HEK293 (cell line): Measurements from ENCODE around the gene CHD1L.
"Not testable (repeated sequence)": the region's sequence is repeated elsewhere in the genome, so short reads cannot be mapped to it uniquely, and the experiment has no call there.

Experiments
- CTCF ChIA-PET: fragments of 350-600 bp; formaldehyde crosslinking; extraction: SDS; loops from one replicate; lab custom pipeline; 2021; ENCODE audit warnings: antibody characterized with exemption; lab: Yijun Ruan, JAX
- POLR2A ChIA-PET: fragments of 300-600 bp; formaldehyde crosslinking; extraction: SDS; loops from one replicate; lab custom pipeline; 2020; ENCODE audit warnings: antibody characterized with exemption, inconsistent platforms; lab: Yijun Ruan, JAX
- H3K27ac ChIP-seq: fragments of 200-500 bp; sonication (Bioruptor generic); 2 replicates; pipeline ENCODE4 v1.5.1; 2014; ENCODE audit warnings: low read depth, low read length, control low read depth, inconsistent platforms; ENCODE audit errors: extremely low read depth
- H3K36me3 ChIP-seq, 2 experiments: fragments of 200-500 bp in 1 of 2; sonication (Bioruptor generic) in 1 of 2; 1 replicate in 1 of 2; 2 replicates in 1 of 2; pipeline ENCODE4 v1.5.1; 2014 to 2017; ENCODE audit warnings: inconsistent platforms in 2 of 2, low read length in 2 of 2; ENCODE audit not compliant: control insufficient read depth in 2 of 2, insufficient read depth in 1 of 2
- H3K4me1 ChIP-seq: fragments of 200-500 bp; sonication (Bioruptor generic); 2 replicates; pipeline ENCODE4 v1.5.1; 2014; ENCODE audit warnings: mild to moderate bottlenecking, low read length, inconsistent platforms; ENCODE audit not compliant: control insufficient read depth, insufficient read depth
- H3K4me3 ChIP-seq: 2 replicates; pipeline ENCODE4 v1.5.1; 2011; ENCODE audit warnings: low read depth, mild to moderate bottlenecking, control low read depth, low read length, moderate library complexity
- H3K9me3 ChIP-seq: fragments of 200-500 bp; sonication (Bioruptor generic); 2 replicates; pipeline ENCODE4 v1.5.1; 2014; ENCODE audit warnings: low read depth, low read length, inconsistent platforms; ENCODE audit not compliant: control insufficient read depth, insufficient read depth
- FEZF1 ChIP-seq: fragments of 450-650 bp; formaldehyde crosslinking; IDR thresholded peaks from 2 replicates; pipeline ENCODE4 v1.5.1; 2016; ENCODE audit warnings: missing biosample characterization, missing genetic modification characterization
- IKZF3 ChIP-seq: fragments of 450-650 bp; IDR thresholded peaks from 2 replicates; pipeline ENCODE4 v1.5.0; 2018; ENCODE audit warnings: missing biosample characterization, mild to moderate bottlenecking, missing genetic modification characterization, moderate library complexity
- KLF10 ChIP-seq: fragments of 450-650 bp; IDR thresholded peaks from 2 replicates; pipeline ENCODE4 v1.5.1; 2018; ENCODE audit warnings: missing biosample characterization, mild to moderate bottlenecking, missing genetic modification characterization
- PBX3 ChIP-seq: sonication (generic); formaldehyde crosslinking; IDR thresholded peaks from 2 replicates; pipeline ENCODE4 v1.8.1; 2022; ENCODE audit warnings: mild to moderate bottlenecking, moderate library complexity, missing genetic modification reagents
- PRDM6 ChIP-seq: fragments of 450-650 bp; formaldehyde crosslinking; IDR thresholded peaks from 2 replicates; pipeline ENCODE4 v1.5.1; 2017; ENCODE audit warnings: missing biosample characterization, missing genetic modification characterization
- SP3 ChIP-seq: fragments of 450-650 bp; formaldehyde crosslinking; IDR thresholded peaks from 2 replicates; pipeline ENCODE4 v1.5.1; 2016; ENCODE audit warnings: missing biosample characterization, missing genetic modification characterization
- WT1 ChIP-seq: fragments of 450-650 bp; formaldehyde crosslinking; IDR thresholded peaks from 2 replicates; pipeline ENCODE4 v1.5.1; 2016; ENCODE audit warnings: missing biosample characterization, missing genetic modification characterization
- YY1 ChIP-seq: fragments of 450-650 bp; formaldehyde crosslinking; IDR thresholded peaks from 2 replicates; pipeline ENCODE4 v1.5.1; 2018; ENCODE audit warnings: missing biosample characterization, missing genetic modification characterization
- ZBTB21 ChIP-seq: fragments of 450-650 bp; formaldehyde crosslinking; IDR thresholded peaks from 2 replicates; pipeline ENCODE4 v1.5.1; 2017; ENCODE audit warnings: missing biosample characterization, missing genetic modification characterization
- ZBTB48 ChIP-seq: fragments of 450-650 bp; formaldehyde crosslinking; IDR thresholded peaks from 2 replicates; pipeline ENCODE4 v1.5.1; 2016; ENCODE audit warnings: missing biosample characterization, missing genetic modification characterization
- ZNF10 ChIP-seq: fragments of 450-650 bp; formaldehyde crosslinking; IDR thresholded peaks from 2 replicates; pipeline ENCODE4 v1.5.1; 2017; ENCODE audit warnings: missing biosample characterization, missing genetic modification characterization
- ZNF140 ChIP-seq: fragments of 450-650 bp; formaldehyde crosslinking; IDR thresholded peaks from 2 replicates; pipeline ENCODE4 v1.5.1; 2016; ENCODE audit warnings: missing biosample characterization, missing genetic modification characterization
- ZNF2 ChIP-seq: fragments of 450-650 bp; formaldehyde crosslinking; IDR thresholded peaks from 2 replicates; pipeline ENCODE4 v1.5.1; 2016; ENCODE audit warnings: missing biosample characterization, missing genetic modification characterization
- ZNF266 ChIP-seq: fragments of 450-650 bp; formaldehyde crosslinking; IDR thresholded peaks from 2 replicates; pipeline ENCODE4 v1.5.1; 2016; ENCODE audit warnings: missing biosample characterization, missing genetic modification characterization, low read depth
- ZNF324 ChIP-seq: fragments of 450-650 bp; formaldehyde crosslinking; IDR thresholded peaks from 2 replicates; pipeline ENCODE4 v1.5.1; 2016; ENCODE audit warnings: missing biosample characterization, missing genetic modification characterization
- ZNF366 ChIP-seq: fragments of 450-650 bp; formaldehyde crosslinking; conservative IDR thresholded peaks from 2 replicates; pipeline ENCODE4 v1.5.1; 2016; ENCODE audit warnings: missing biosample characterization, missing genetic modification characterization
- ZNF394 ChIP-seq: fragments of 450-650 bp; formaldehyde crosslinking; IDR thresholded peaks from 2 replicates; pipeline ENCODE4 v1.5.1; 2016; ENCODE audit warnings: missing biosample characterization, missing genetic modification characterization, mild to moderate bottlenecking, moderate library complexity, borderline replicate concordance
- ZNF416 ChIP-seq: fragments of 450-650 bp; formaldehyde crosslinking; IDR thresholded peaks from 2 replicates; pipeline ENCODE4 v1.5.1; 2016; ENCODE audit warnings: missing biosample characterization, missing genetic modification characterization
- ZNF501 ChIP-seq: fragments of 450-650 bp; formaldehyde crosslinking; IDR thresholded peaks from 2 replicates; pipeline ENCODE4 v1.5.1; 2016; ENCODE audit warnings: missing biosample characterization, missing genetic modification characterization
- ZNF518A ChIP-seq: fragments of 450-650 bp; formaldehyde crosslinking; conservative IDR thresholded peaks from 2 replicates; pipeline ENCODE4 v1.5.1; 2016; ENCODE audit warnings: low read depth, missing biosample characterization, missing genetic modification characterization
- ZNF521 ChIP-seq: fragments of 450-650 bp; formaldehyde crosslinking; IDR thresholded peaks from 2 replicates; pipeline ENCODE4 v1.5.1; 2017; ENCODE audit warnings: missing biosample characterization, mild to moderate bottlenecking, missing genetic modification characterization
- ZNF548 ChIP-seq: fragments of 450-650 bp; formaldehyde crosslinking; IDR thresholded peaks from 2 replicates; pipeline ENCODE4 v1.5.1; 2016; ENCODE audit warnings: missing biosample characterization, missing genetic modification characterization
- ZNF621 ChIP-seq: fragments of 450-650 bp; formaldehyde crosslinking; IDR thresholded peaks from 2 replicates; pipeline ENCODE4 v1.5.1; 2017; ENCODE audit warnings: missing biosample characterization, missing genetic modification characterization
- ZNF837 ChIP-seq: fragments of 450-650 bp; formaldehyde crosslinking; IDR thresholded peaks from 2 replicates; pipeline ENCODE4 v1.5.1; 2016; ENCODE audit warnings: missing biosample characterization, missing genetic modification characterization
- ZSCAN23 ChIP-seq: fragments of 450-650 bp; formaldehyde crosslinking; IDR thresholded peaks from 2 replicates; pipeline ENCODE4 v1.5.1; 2016; ENCODE audit warnings: missing biosample characterization, missing genetic modification characterization
- ZSCAN5A ChIP-seq: fragments of 450-650 bp; formaldehyde crosslinking; IDR thresholded peaks from 2 replicates; pipeline ENCODE4 v1.5.1; 2016; ENCODE audit warnings: missing biosample characterization, missing genetic modification characterization

Gene CHD1L

GRCh38 chr1:147242449-147243227, at the start of gene CHD1L (continued):
- 0 out of 2 replicates have a peak, but pooled peaks have one; percentile 61 for TF ChIP-seq YY1 (tag by site-specific recombination)
- no peak for TF ChIP-seq PRDM6 (tag by site-specific recombination)
- no peak for TF ChIP-seq WT1 (tag by site-specific recombination)
- TF ChIP-seq SP3: peak; percentile 66
- no peak for TF ChIP-seq ZNF416
- peak; percentile 82; the same call in 1 of the 2 replicates for TF ChIP-seq ZNF2
- no peak for TF ChIP-seq FEZF1 (tag by site-specific recombination)
- TF ChIP-seq ZNF366 (tag by site-specific recombination): peak; percentile 52; the same call in 1 of the 2 replicates
- no peak; the same call in 1 of the 2 replicates for TF ChIP-seq ZBTB48
- peak; percentile 28; the same call in 1 of the 2 replicates for TF ChIP-seq ZNF394 (tag by site-specific recombination)
- TF ChIP-seq ZNF10 (tag by site-specific recombination): no peak
- TF ChIP-seq ZNF140 (tag by site-specific recombination): no peak
- TF ChIP-seq IKZF3 (tag by site-specific recombination): peak; percentile 33; the same call in 1 of the 2 replicates
- TF ChIP-seq ZNF548 (tag by site-specific recombination): no peak
- TF ChIP-seq ZNF521 (tag by site-specific recombination): no peak
- no peak for TF ChIP-seq ZSCAN23 (tag by site-specific recombination)
- TF ChIP-seq ZSCAN5A (tag by site-specific recombination): peak; percentile 69
- no peak for TF ChIP-seq ZBTB21 (tag by site-specific recombination)
- TF ChIP-seq ZNF266: no peak
- peak; percentile 63; the same call in 1 of the 2 replicates for TF ChIP-seq KLF10 (tag by site-specific recombination)
- TF ChIP-seq ZNF621: no peak
- TF ChIP-seq ZNF324 (tag by site-specific recombination): 0 out of 2 replicates have a peak, but pooled peaks have one; percentile 36

- H3K27ac ChIP-seq, CTCF ChIA-PET, H3K4me1 ChIP-seq, POLR2A ChIA-PET, H3K4me3 ChIP-seq, H3K36me3 ChIP-seq, H3K9me3 ChIP-seq: not testable (repeated sequence)
Measured at GRCh38 chr1:147197324-147197723, 45.2 kb upstream of the CHD1L start.

- H3K4me1 ChIP-seq: no peaks in the 10 kb centered on the region
- ChIA-PET CTCF (no interaction called here), POLR2A (no interaction called here)
- no peak overlapping the region for H3K27ac ChIP-seq
- no peaks in the 10 kb centered on the region for H3K9me3 ChIP-seq
- H3K36me3 ChIP-seq: no peaks in the 10 kb centered on the region
- no peak overlapping the region for H3K4me3 ChIP-seq
- TF ChIP-seq ZNF837 (tag by site-specific recombination) (no peak), PBX3 (CRISPR knock-in tag) (no peak), ZNF140 (tag by site-specific recombination) (no peak), ZNF518A (tag by site-specific recombination) (no peak), ZNF521 (tag by site-specific recombination) (no peak), ZNF501 (tag by site-specific recombination) (no peak)
Measured at GRCh38 chr1:147201276-147201675, 41.2 kb upstream of the CHD1L start.
